Amniotic stem cell (primary cell): ENCODE results near the gene MARS1.

Source experiments
- DNase-seq: peaks from one replicate; lab custom pipeline; 2025; lab: John Stamatoyannopoulos, UW

The MARS1 gene

DNA sequence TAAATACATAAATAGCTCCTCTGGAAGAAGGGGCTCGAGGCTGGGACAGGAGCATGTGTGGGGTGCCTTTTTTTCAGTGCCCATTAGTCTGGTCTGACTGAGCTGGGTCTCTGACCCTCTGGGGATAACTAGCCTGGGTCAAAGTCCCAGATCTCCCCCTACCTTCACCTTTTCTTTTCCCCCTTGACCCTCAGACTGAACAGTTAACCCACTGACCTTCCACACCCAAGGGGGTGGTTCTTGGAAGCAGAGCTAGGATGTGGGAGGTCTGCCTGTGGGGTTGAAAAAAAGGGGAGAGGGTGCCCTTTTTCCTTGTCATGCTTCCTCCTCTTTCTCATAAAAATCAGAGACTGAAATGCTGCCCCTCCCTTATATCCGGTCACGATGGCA is 29.2 kb upstream of the MARS1 start:
- DNase-seq = no peak

GRCh38 chr12:57459055-57459749 is 28.7 kb upstream of the MARS1 start:
- DNase-seq = peak; percentile 92

GRCh38 chr12:57459750-57460467 is 28.0 kb upstream of the MARS1 start, which contains the start of gene GLI1:
Gene GLI1 (plus strand): TSS chr12:57459785. CDS start chr12:57463692, 3,907 bp downstream.
- no peak for DNase-seq

DNA sequence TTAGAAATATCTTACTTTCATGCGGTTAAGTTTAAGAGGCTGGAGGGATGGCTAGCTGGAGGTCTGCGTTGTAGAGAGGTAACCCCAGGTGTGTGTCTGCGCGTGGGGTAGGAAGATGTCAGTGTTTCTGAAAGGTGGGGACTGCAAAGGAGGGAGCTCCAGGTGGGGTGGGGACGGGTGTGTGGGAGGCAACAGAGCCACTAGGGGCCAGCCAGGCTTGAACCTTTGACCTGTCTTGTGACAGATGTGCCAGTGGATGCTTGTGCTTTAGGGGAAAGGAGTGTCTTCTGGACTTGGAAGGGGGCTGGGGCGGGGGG is 27.4 kb upstream of the MARS1 start:
- no peak for DNase-seq

DNA sequence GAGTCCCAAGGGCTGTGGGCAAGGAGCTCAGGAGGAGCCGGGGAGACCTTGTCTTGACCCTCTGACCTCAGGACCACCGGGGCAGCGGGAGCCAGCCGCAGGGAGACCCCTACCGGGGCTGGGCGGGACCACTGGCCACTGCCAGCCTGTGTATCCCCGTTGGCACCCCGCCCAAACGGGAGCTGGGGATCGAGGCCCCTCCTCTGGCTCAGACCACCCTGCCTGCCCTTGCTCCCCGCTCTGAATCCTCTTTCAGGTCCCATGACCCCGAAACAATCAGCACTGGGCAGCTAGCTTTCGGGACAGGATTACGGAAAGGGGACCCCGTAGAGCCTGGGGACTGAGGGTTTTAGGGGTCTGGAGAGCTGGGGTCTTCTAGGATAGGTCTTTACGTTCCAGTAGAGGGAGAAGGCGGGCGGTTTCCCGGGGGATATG is 27.0 kb upstream of the MARS1 start:
- no peak for DNase-seq

GRCh38 chr12:57461276-57461916 is 26.5 kb upstream of the MARS1 start:
- no peak for DNase-seq

DNA sequence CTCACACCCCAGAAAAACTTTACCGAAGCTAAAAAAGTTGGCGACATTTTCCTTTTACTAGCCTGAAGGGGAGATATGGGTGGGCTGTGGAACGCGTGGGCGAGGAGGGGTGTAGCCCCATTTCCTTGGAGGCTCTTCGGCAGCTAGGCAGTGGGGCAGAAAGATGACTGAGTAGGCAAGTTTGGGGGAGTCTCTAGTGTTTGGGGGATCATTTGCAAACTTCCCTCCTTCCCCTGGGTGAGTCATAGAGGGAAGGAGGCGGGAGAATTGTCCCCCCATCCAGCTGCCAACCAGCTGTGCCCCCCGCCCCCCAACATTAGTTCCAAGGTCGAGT is 26.0 kb upstream of the MARS1 start:
- no peak for DNase-seq

DNA sequence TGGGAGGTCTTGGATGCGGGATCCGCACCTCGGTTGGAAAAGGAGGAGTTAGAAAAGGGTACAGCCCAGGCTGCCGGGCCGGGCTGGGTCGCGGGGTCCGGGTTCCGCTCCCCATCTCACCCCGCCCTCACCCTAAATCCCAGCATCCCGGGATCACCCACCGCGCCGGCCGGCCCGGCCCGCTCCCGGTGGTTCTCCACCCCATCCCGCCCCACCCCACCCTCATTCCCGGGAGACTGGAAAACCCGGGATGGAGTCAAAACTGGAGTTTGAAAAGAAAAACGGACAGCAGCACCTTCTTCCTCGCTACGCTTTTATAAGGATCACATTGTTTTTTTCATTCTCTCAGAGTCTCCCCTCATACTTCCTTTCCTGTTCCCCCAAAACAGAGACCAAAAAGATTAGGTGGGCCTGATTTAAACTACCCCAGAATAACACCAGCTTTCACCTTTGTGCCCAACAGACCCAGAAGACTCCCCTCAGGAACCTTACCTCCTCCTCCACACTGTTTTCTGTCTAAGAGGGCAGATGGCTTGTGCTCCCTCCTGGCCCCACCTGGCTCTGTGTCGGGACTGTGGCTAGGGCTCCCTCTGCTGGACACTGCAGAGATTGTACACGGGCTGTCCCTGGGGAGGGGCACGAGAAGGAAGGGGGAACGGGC is 25.5 kb upstream of the MARS1 start:
- DNase-seq = peak; percentile 84

DNA sequence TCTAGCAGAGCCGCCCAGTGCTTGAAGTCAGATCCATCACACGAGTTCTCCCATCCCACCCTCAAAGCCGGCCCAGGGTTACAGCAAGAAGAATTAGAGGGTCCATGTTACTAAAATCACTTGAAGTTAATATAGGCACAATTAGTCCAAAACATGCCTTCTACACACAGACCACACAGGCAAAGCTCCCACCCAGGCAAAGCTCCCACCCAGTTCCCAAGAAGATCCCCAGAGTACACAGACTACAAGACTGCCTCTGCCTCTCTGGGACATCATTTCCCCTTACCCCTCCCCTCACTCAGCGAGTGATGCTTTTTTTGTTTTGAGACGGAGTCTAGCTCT is 25.0 kb upstream of the MARS1 start:
- no peak for DNase-seq

- DNase-seq = no peak
Observed at GRCh38 chr12:57464569-57464968, 23.3 kb upstream of the MARS1 start.

GRCh38 chr12:57465030-57465746 is 22.7 kb upstream of the MARS1 start:
- no peak for DNase-seq

GRCh38 chr12:57465747-57466505 is 21.9 kb upstream of the MARS1 start:
- no peak for DNase-seq

- no peak for DNase-seq
Observed at GRCh38 chr12:57467212-57467874, 20.5 kb upstream of the MARS1 start.

DNA sequence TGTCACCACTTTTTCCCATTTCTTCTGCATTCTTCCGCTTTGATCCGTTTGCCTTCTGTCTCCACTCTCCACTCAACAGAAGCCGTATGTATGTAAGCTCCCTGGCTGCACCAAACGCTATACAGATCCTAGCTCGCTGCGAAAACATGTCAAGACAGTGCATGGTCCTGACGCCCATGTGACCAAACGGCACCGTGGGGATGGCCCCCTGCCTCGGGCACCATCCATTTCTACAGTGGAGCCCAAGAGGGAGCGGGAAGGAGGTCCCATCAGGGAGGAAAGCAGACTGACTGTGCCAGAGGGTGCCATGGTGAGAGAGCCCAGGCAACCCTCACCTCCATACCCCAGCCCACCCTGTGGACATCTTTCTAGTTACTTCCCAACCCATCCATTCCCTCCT is 20.0 kb upstream of the MARS1 start:
- DNase-seq = no peak

GRCh38 chr12:57469296-57470164 is 18.3 kb upstream of the MARS1 start:
- no peak for DNase-seq

- no peak for DNase-seq
Observed at GRCh38 chr12:57470286-57470969, 17.4 kb upstream of the MARS1 start.

GRCh38 chr12:57470970-57471656 is 16.8 kb upstream of the MARS1 start:
- no peak for DNase-seq

DNA sequence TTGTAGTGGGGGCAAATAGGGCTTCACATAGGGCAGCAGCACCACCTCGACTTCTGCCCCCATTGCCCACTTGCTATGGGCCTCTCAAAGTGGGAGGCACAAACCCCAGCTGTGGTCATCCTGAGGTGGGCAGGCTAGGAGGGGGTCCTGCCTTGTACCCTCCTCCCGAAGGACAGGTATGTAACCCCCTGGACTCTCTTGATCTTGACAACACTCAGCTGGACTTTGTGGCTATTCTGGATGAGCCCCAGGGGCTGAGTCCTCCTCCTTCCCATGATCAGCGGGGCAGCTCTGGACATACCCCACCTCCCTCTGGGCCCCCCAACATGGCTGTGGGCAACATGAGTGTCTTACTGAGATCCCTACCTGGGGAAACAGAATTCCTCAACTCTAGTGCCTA is 16.2 kb upstream of the MARS1 start:
- no peak for DNase-seq

DNA sequence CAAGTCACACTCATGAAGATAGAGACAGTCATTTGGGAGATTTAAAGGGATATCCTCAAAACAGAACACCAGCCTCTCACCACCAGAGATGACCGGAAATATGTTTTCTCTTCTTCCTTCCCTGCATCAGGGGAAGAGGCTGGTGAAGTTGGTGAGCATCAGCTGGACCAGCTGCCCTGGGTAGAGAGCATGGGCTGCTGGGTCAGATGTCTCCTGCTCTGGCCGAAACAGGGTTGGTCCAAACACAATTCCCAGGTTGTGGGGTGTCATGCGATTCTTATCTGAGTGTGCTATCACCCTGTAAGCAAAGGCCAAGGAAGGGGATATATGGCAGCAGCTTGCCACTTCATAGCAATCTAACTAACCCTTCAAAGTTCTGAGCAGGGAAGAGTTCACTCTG is 15.5 kb upstream of the MARS1 start:
- no peak for DNase-seq
